ENCODE measurements around the gene LRGUK. TPM values are rescaled to one million over a fixed set of nuclear protein-coding genes. Genes with fewer than 3 reads are reported as not detected.

Gene LRGUK
- total RNA-seq, 1 experiment from 2014 or later, result 1.5 TPM

DNA sequence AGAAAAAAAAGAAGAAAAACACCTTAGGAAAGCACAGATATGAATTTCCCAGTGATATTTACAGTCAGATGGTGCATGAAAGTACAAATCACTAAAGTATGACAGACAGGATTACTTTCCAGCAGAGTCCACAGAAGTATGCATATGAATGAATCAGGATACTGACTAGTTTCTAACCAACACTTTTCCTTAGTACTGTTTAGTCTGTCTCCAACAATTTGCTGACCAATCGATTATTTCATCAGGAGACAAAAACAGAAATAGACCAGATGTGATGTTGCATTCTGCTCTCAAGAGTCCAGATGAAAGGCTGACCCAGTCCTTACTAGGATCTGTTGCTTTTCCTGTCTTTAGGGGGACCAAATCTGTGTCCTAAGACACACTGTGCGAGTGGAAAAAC lies 175.0 kb downstream of the LRGUK start:
- Histone ChIP-seq H3T11ph (ENCODE audit: low read length) (no peak overlapping the region), H2BK5ac (ENCODE audit: insufficient read length, low read length) (no peak overlapping the region), H3K23ac (ENCODE audit: insufficient read length, low read depth, low read length) (no peak overlapping the region), H3K9me3 (ENCODE audit: control insufficient read depth, low read depth, low read length) (no peaks in the 10 kb centered on the region), H3K79me1 (ENCODE audit: insufficient read depth, low read depth, low read length, poor library complexity, severe bottlenecking) (no peaks in the 10 kb centered on the region), H4K20me1 (ENCODE audit: control insufficient read depth, insufficient read depth, insufficient read length) (no peaks in the 10 kb centered on the region), H3K27ac (ENCODE audit: insufficient read length, low read depth, low read length) (no peak overlapping the region), H2BK15ac (ENCODE audit: low read depth, low read length) (no peak overlapping the region), H3K79me2 (ENCODE audit: insufficient read depth, low read length) (no peaks in the 10 kb centered on the region), H3K9ac (ENCODE audit: extremely low read depth, insufficient read length, low read length) (no peak overlapping the region), H3K23me2 (ENCODE audit: insufficient read length, low read depth, low read length, poor library complexity, severe bottlenecking) (no peaks in the 10 kb centered on the region), H2BK20ac (ENCODE audit: low read depth, low read length, poor library complexity, severe bottlenecking) (no peak overlapping the region), H3K4me1 (ENCODE audit: insufficient read depth, low read length) (no peaks in the 10 kb centered on the region), H3K14ac (ENCODE audit: insufficient read depth, low read length) (no peak overlapping the region), H4K8ac (replicated peaks; ENCODE audit: insufficient read length, low read depth, low read length) (no peak overlapping the region), H3K4ac (ENCODE audit: low read depth, low read length) (no peak overlapping the region), H3K27me3 (ENCODE audit: insufficient read depth, low read length) (no peaks in the 10 kb centered on the region), H4K5ac (ENCODE audit: insufficient read length, low read depth, low read length) (no peak overlapping the region), H3K56ac (ENCODE audit: insufficient read length, low read depth, low read length) (no peak overlapping the region), H2AFZ (ENCODE audit: low read length) (no peak overlapping the region), H2AK5ac (ENCODE audit: insufficient read length, low read length) (no peak overlapping the region), H2BK12ac (ENCODE audit: insufficient read length, low read depth, low read length) (no peak overlapping the region), H3K4me2 (ENCODE audit: insufficient read depth, insufficient read length, low read length) (no peak overlapping the region), H2BK120ac (ENCODE audit: low read depth, low read length, poor library complexity, severe bottlenecking) (no peak overlapping the region), H4K91ac (ENCODE audit: insufficient read length, low read depth, low read length) (no peak overlapping the region), H3K18ac (ENCODE audit: insufficient read length, low read depth, low read length) (no peak overlapping the region)
- no peaks in the 10 kb centered on the region for H3K9me3 Mint-ChIP-seq
- no peak overlapping the region for H3K27ac Mint-ChIP-seq
- no CpG with 5 or more reads among the region's 2 CpGs for WGBS (ENCODE audit: extremely low coverage, insufficient read length, low lambda C conversion rate)
- H3K36me3 Mint-ChIP-seq (ENCODE audit: insufficient read depth in 1 of 3, low read depth in 3 of 3), result peaks cover 16 to 64% (median 52%) of the 10 kb centered on the region in 3 experiments; a peak in 6 of 7 replicates
- no peak overlapping the region for H3K4me3 Mint-ChIP-seq
- no peak for DNase-seq
- no peak for TF ChIP-seq CTCF (conservative IDR thresholded peaks at IDR 0.05)
- H3K27me3 Mint-ChIP-seq (ENCODE audit: low read depth), result no peaks in the 10 kb centered on the region
- H3K4me1 Mint-ChIP-seq, result peaks cover 8% of the 10 kb centered on the region in 2 experiments
